K562 (cell line): ENCODE results near the gene SP2. TPM values are rescaled to one million over a fixed set of nuclear protein-coding genes. Genes with fewer than 3 reads are reported as not detected.

Source experiments
- CHCHD3 ChIP-seq: fragments of 250-450 bp; sonication (Bioruptor Pico); IDR thresholded peaks from 2 replicates; pipeline ENCODE4 v2.1.2; 2022; ENCODE audit warnings: mild to moderate bottlenecking
- DNMT1 ChIP-seq: fragments of 450-650 bp; IDR thresholded peaks from 2 replicates; pipeline ENCODE4 v1.6.1; 2016; ENCODE audit warnings: antibody characterized with exemption, mild to moderate bottlenecking
- ESRRA ChIP-seq: fragments of 450-650 bp; IDR thresholded peaks from 2 replicates; pipeline ENCODE4 v1.6.1; 2014; ENCODE audit warnings: low read depth, mild to moderate bottlenecking, moderate library complexity, borderline replicate concordance
- FOS ChIP-seq: IDR thresholded peaks from 3 replicates; pipeline ENCODE4 v1.6.1; 2011; ENCODE audit not compliant: insufficient read length; ENCODE audit errors: extremely low read depth
- FOXP1 ChIP-seq: sonication (generic); formaldehyde crosslinking; IDR thresholded peaks from 2 replicates; pipeline ENCODE4 v1.8.0; 2022; ENCODE audit warnings: mild to moderate bottlenecking, missing genetic modification reagents
- GABPA ChIP-seq: fragments of 200-800 bp; sonication (Bioruptor generic); conservative IDR thresholded peaks from 2 replicates; pipeline ENCODE4 v1.6.1; 2016; ENCODE audit warnings: low read depth, missing genetic modification characterization, missing compliant biosample characterization
- IFI16 ChIP-seq: fragments of 250-450 bp; sonication (Bioruptor Pico); IDR thresholded peaks from 2 replicates; pipeline ENCODE4 v2.1.2; 2022; ENCODE audit warnings: mild to moderate bottlenecking, inconsistent platforms
- MCM5 ChIP-seq: fragments of 450-650 bp; IDR thresholded peaks from 2 replicates; pipeline ENCODE4 v1.6.1; 2016; ENCODE audit warnings: low read depth
- POLR3A ChIP-seq: IDR thresholded peaks from 2 replicates; pipeline ENCODE4 v1.6.1; 2011; ENCODE audit warnings: borderline replicate concordance, mild to moderate bottlenecking, moderate library complexity; ENCODE audit not compliant: insufficient read length, insufficient read depth; ENCODE audit errors: extremely low read depth
- PPARD ChIP-seq: fragments of 250-450 bp; sonication (Bioruptor Pico); IDR thresholded peaks from 2 replicates; pipeline ENCODE4 v1.8.0; 2022; ENCODE audit warnings: inconsistent platforms, mild to moderate bottlenecking, moderate library complexity
- SIRT6 ChIP-seq: IDR thresholded peaks from one replicate; pipeline ENCODE4 v1.6.1; 2012; ENCODE audit warnings: low read depth, mild to moderate bottlenecking, control low read depth, inconsistent platforms, low read length, moderate library complexity
- SLC30A9 ChIP-seq: fragments of 250-450 bp; sonication (Bioruptor Pico); IDR thresholded peaks from 2 replicates; pipeline ENCODE4 v1.8.0; 2022; ENCODE audit warnings: mild to moderate bottlenecking, moderate library complexity
- TBL1XR1 ChIP-seq, 2 experiments: IDR thresholded peaks; 2 replicates each; pipeline ENCODE4 v1.6.1; 2012; ENCODE audit warnings: improper control_type of control experiment in 2 of 2, low read length in 2 of 2, mild to moderate bottlenecking in 1 of 2
- ZEB2 ChIP-seq: fragments of 450-650 bp; IDR thresholded peaks from 2 replicates; pipeline ENCODE4 v1.6.1; 2016
- polyA plus RNA-seq, 8 experiments: library from polyadenylated mRNA; depleted of rRNA in 4 of 8; stranded (reverse) in 5 of 8; unstranded in 3 of 8; fragments of >200 nt; fragmentation: Nextera tagmentation in 2 of 8; fragmentation: Illumina TruSeq in 1 of 8; extraction: Ambion mirVana in 2 of 8; extraction: Trizol in 1 of 8; gene quantifications; 2 replicates each; pipeline versions ENCODE4 v1.2.1 to v1.2.3, GENCODE V29; 2011 to 2014; ENCODE audit warnings: inconsistent platforms in 1 of 8, missing spikeins in 1 of 8
- total RNA-seq, 7 experiments: library from RNA; depleted of rRNA in 6 of 7; stranded (reverse); fragments of >200 nt in 6 of 7; fragmentation: Illumina TruSeq in 2 of 7; extraction: Trizol in 2 of 7; gene quantifications; 2 replicates each; pipeline versions ENCODE4 v1.2.1 to v1.2.3, GENCODE V29; 2011 to 2021; ENCODE audit warnings: low replicate concordance in 1 of 7
- TF ChIP-seq, protein P1 (sequence below): fragments of 250-450 bp; sonication (Bioruptor Pico); IDR thresholded peaks from 2 replicates; pipeline ENCODE4 v1.4.0; 2020; ENCODE audit warnings: borderline replicate concordance
- TF ChIP-seq, protein P2 (sequence below): sonication (generic); formaldehyde crosslinking; IDR thresholded peaks from 2 replicates; pipeline ENCODE4 v1.8.0; 2023; ENCODE audit warnings: missing genetic modification reagents, mild to moderate bottlenecking, borderline replicate concordance
- TF ChIP-seq, protein P3 (sequence below): fragments of 450-650 bp; formaldehyde crosslinking; IDR thresholded peaks from 2 replicates; pipeline ENCODE4 v1.4.0; 2022; ENCODE audit warnings: missing genetic modification characterization
- TF ChIP-seq, protein P4 (sequence below), 3 experiments: fragments of 200-800 bp in 1 of 3; sonication (Bioruptor generic) in 1 of 3; sonication (generic) in 1 of 3; formaldehyde crosslinking in 1 of 3; IDR thresholded peaks; 2 replicates each; pipeline versions ENCODE4 v1.6.1 to v1.8.0; 2016 to 2022; ENCODE audit warnings: mild to moderate bottlenecking in 2 of 3, missing compliant biosample characterization in 2 of 3, missing genetic modification characterization in 2 of 3, missing genetic modification reagents in 1 of 3

Gene SP2
- total and polyA plus RNA-seq, 9 of the 15 experiments (the other 6 are each of a cell fraction or from before 2014, with no cell fraction given): 0.77 to 22.3 (median 2.3) TPM

DNA sequence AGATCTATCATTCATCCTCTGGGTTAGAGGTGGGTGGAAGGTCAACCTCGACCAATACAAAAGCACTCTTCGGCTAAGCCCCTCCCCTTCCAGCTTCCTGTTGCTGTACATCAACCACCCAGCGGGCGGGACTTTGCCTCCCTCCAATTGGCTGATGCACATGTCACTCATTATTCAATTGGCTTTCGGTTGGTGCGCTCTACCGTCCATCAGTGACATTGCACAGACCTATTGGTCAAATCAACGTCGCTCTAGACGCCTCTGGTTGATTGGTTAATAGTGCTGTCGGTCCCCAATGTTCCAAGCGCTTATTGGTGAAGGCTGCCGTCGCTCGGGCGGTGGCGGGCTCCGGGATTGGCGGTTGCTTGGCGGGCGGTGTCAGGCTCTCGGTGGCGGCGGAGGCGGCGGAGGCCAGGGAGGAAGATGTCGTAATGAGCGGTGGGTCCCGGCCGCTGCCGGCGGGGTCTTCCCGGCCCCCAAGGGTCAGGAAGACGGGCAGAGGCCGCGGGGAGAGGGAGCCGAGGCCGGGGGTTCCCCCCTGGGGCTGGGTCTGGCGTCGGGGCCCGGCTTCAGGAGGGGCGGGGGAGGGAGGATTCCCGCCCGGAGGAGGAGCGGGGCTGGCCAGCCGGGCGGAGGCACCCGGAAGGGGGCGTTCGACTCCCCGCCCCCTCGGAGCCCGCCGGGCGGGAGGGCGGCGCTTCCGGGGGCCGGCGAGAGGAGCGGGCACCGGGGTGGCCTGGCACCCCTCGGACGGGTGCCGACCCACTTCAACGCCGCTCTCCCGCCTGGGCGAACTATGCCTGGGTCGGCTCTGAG lies at the start of gene SP2 (continued):
- TF ChIP-seq POLR3A (no peak), CHCHD3 (CRISPR knock-in tag) (no peak), TBL1XR1 (IDR thresholded peaks at IDR 0.05; ENCODE audit: low read length in 2 of 2) (no peak; a peak in 1 of 4 replicates), ESRRA (peak; percentile 46; the same call in 1 of the 2 replicates), DNMT1 (no peak), FOS (peak; percentile 100), ZEB2 (no peak), IFI16 (CRISPR knock-in tag) (no peak), GABPA (tag) (peak; percentile 95), PPARD (CRISPR knock-in tag) (no peak), MCM5 (no peak), SIRT6 (no peak), FOXP1 (CRISPR knock-in tag) (peak; percentile 23; the same call in 1 of the 2 replicates), SLC30A9 (CRISPR knock-in tag) (no peak)
- TF ChIP-seq, protein P1, sequence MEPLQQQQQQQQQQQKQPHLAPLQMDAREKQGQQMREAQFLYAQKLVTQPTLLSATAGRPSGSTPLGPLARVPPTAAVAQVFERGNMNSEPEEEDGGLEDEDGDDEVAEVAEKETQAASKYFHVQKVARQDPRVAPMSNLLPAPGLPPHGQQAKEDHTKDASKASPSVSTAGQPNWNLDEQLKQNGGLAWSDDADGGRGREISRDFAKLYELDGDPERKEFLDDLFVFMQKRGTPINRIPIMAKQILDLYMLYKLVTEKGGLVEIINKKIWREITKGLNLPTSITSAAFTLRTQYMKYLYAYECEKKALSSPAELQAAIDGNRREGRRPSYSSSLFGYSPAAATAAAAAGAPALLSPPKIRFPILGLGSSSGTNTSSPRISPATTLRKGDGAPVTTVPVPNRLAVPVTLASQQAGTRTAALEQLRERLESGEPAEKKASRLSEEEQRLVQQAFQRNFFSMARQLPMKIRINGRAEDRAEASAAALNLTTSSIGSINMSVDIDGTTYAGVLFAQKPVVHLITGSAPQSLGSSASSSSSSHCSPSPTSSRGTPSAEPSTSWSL (CRISPR knock-in tag): no peak
- TF ChIP-seq, protein P2, sequence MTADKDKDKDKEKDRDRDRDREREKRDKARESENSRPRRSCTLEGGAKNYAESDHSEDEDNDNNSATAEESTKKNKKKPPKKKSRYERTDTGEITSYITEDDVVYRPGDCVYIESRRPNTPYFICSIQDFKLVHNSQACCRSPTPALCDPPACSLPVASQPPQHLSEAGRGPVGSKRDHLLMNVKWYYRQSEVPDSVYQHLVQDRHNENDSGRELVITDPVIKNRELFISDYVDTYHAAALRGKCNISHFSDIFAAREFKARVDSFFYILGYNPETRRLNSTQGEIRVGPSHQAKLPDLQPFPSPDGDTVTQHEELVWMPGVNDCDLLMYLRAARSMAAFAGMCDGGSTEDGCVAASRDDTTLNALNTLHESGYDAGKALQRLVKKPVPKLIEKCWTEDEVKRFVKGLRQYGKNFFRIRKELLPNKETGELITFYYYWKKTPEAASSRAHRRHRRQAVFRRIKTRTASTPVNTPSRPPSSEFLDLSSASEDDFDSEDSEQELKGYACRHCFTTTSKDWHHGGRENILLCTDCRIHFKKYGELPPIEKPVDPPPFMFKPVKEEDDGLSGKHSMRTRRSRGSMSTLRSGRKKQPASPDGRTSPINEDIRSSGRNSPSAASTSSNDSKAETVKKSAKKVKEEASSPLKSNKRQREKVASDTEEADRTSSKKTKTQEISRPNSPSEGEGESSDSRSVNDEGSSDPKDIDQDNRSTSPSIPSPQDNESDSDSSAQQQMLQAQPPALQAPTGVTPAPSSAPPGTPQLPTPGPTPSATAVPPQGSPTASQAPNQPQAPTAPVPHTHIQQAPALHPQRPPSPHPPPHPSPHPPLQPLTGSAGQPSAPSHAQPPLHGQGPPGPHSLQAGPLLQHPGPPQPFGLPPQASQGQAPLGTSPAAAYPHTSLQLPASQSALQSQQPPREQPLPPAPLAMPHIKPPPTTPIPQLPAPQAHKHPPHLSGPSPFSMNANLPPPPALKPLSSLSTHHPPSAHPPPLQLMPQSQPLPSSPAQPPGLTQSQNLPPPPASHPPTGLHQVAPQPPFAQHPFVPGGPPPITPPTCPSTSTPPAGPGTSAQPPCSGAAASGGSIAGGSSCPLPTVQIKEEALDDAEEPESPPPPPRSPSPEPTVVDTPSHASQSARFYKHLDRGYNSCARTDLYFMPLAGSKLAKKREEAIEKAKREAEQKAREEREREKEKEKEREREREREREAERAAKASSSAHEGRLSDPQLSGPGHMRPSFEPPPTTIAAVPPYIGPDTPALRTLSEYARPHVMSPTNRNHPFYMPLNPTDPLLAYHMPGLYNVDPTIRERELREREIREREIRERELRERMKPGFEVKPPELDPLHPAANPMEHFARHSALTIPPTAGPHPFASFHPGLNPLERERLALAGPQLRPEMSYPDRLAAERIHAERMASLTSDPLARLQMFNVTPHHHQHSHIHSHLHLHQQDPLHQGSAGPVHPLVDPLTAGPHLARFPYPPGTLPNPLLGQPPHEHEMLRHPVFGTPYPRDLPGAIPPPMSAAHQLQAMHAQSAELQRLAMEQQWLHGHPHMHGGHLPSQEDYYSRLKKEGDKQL (CRISPR knock-in tag): no peak
- TF ChIP-seq, protein P3, sequence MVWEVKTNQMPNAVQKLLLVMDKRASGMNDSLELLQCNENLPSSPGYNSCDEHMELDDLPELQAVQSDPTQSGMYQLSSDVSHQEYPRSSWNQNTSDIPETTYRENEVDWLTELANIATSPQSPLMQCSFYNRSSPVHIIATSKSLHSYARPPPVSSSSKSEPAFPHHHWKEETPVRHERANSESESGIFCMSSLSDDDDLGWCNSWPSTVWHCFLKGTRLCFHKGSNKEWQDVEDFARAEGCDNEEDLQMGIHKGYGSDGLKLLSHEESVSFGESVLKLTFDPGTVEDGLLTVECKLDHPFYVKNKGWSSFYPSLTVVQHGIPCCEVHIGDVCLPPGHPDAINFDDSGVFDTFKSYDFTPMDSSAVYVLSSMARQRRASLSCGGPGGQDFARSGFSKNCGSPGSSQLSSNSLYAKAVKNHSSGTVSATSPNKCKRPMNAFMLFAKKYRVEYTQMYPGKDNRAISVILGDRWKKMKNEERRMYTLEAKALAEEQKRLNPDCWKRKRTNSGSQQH: no peak
- TF ChIP-seq, protein P4, sequence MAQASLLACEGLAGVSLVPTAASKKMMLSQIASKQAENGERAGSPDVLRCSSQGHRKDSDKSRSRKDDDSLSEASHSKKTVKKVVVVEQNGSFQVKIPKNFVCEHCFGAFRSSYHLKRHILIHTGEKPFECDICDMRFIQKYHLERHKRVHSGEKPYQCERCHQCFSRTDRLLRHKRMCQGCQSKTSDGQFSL (CRISPR knock-in tag; IDR thresholded peaks at IDR 0.05): no peak
- TF ChIP-seq, protein P4 (tag; IDR thresholded peaks at IDR 0.05): no peak
